Erythroblast (primary cell): ENCODE measurements around the gene CHTF18.
A peak's percentile ranks its signal among the peaks of the same experiment; 100 is the strongest.
"Not testable (repeated sequence)": the region's sequence is repeated elsewhere in the genome, so short reads cannot be mapped to it uniquely, and the experiment has no call there.

ENCODE experiments used
- DNase-seq, 2 experiments: peaks; one replicate each; lab custom pipeline; 2025; lab: John Stamatoyannopoulos, UW
- GATA1 ChIP-seq: IDR thresholded peaks from 2 replicates; pipeline ENCODE4 v1.6.1; 2011; ENCODE audit warnings: low read depth, mild to moderate bottlenecking, control low read depth, low read length, moderate library complexity
- POLR2A ChIP-seq: IDR thresholded peaks from 2 replicates; pipeline ENCODE4 v1.6.1; 2011; ENCODE audit warnings: mild to moderate bottlenecking, low read length

CHTF18 gene

DNA sequence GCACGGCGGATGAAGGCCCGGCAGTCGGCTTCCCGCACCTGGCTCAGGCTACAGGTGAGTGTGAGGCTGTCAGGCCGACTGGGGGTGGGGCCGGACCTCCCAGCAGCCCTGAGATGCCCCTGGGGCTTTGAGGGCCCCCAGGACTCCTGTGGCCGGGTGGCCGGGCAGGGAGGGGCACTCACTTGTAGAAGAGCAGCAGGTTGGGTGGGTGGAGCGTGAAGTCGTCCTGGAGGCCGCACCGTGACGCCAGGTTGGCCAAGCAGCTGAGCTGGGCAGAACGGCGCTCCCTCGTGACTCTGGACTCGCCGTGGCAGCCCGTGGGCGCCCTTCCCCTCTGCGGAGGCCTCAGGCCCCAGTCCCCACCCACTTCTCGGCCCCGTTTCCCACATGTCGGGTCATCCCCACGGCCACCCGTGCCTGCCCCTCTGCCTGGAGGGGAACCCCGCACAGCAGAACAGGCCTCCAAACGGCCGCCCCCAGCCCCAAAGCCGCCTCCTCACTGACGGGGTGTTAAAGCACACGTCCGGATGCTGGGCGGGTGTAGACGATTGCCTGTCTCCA is 13.1 kb upstream of the CHTF18 start:
- no peak for DNase-seq

DNA sequence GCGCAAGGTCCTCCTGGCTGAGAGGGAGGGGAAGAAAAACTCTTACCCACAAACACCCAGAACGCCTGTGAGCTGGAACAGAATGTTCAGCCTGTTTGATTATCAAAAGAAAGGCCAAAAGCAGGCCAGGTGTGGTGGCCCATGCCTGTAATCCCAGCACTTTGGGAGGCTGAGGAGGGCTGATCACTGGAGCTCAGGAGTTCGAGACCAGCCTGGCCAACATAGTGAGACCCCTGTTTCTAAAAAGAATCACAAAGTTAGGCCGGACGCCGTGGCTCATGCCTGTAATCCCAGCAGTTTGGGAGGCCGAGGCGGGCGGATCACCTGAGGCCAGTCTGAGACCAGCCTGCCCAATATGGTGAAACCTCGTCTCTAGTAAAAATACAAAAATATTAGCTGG is 12.1 kb upstream of the CHTF18 start:
- not testable (repeated sequence) for DNase-seq

More for the DNA sequence above, 13.1 kb upstream of the CHTF18 start:
- TF ChIP-seq POLR2A (no peak), GATA1 (no peak)

DNA sequence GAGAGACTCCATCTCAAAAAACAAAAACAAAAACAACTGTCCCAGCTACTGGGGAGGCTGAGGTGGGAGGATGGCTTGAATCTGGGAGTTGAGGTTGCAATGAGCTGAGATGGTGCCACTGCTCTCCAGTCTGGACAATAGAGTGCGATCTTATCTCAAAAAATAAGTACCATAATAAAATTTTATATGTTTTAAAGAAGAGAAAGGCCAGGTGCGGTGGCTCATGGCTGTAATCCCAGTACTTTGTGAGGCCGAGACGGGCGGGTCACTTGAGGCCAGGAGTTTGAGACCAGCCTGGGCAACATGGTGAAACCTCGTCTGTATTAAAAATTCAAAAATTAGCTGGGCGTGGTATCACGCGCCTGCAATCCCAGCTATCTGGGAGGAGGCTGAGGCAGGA is 11.6 kb upstream of the CHTF18 start:
- TF ChIP-seq GATA1 (no peak), POLR2A (no peak)
- no peak for DNase-seq

DNA sequence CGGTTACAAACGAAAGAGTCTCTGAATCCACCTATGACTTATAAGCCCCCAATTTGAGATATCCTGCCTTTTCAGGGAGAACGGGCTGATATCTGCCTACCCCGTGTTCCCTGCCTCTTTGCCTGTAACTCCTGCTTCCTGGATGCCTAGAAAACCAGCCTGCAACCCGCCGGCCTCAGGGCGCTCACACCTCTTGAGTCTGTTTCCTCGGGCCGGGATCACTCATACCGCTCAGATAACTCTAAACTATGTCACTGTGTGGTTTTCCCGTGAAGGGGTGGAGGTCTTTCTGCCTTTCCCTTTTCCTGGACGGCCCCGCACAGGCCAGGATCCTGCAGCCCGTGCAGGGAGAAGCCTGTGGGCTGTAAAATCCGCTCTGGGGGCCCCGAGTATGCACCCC is 10.6 kb upstream of the CHTF18 start:
- no peak for TF ChIP-seq POLR2A
- no peak for TF ChIP-seq GATA1
- DNase-seq: no peak

DNA sequence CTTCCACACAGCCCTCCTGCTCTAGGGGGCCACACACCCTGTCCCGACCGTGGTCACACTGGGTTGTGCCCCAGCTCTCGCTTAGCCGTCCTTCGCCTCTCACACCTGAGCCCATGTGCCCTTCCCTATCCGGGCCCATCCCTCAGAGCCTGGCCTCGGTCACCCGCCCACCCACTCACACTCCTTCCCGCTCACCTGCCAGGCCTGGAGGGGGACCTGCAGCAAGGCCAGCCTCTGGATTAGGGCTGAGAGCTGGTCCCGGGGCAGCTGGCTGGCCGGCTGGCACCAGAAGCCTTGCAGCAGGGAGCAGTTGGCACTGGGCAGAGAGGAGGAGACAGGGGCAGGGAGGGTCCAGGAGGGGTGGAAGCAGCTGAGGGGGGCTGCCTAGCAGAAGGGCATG is 10.0 kb upstream of the CHTF18 start:
- TF ChIP-seq GATA1 (no peak), POLR2A (no peak)
- DNase-seq: no peak

DNA sequence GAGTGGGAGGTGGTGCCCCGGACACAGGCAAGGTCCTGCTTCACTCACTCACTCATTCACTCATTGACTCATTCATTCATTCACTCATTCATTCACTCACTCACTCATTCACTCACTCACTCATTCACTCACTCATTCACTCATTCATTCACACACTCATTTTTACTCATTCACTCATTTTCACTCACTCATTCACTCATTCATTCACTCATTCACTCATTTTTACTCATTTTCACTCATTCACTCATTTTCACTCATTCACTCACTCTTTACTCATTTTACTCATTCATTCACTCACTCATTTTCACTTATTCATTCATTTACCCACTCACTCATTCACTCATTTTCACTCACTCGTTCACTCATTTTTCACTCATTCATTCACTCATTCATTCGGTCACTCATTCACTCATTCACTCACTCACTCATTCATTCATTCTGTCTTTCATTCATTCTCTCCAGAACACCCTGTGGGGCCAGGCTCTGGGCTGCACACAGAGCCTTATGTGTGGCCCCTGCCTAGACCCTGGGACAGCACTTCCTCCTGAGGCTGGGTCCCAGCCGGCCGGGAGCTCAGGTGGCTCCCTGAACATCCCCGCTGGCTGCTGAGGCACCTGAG is 9.4 kb upstream of the CHTF18 start:
- no peak for TF ChIP-seq GATA1
- no peak for DNase-seq

DNA sequence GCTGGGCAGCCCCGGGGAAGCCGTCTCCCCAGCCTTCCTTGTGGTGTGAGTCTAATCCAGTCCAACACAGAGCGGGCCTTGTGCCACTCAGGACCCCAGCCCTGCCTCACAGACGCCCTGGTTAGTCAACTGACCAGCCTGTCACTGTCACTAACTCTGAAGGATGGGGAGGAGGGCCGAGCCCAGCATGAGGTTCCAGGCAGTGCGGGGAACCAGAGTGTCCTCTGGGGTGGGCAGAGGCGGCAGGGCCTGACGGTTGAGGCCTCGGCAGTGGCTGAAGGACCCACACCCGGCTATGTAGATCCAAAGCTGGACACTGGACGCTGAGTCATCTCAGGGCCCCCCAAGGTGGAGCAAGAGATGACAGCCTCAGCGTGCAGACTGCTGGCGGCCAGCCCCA is 8.9 kb upstream of the CHTF18 start:
- TF ChIP-seq POLR2A: no peak
- no peak for TF ChIP-seq GATA1
- no peak for DNase-seq

DNA sequence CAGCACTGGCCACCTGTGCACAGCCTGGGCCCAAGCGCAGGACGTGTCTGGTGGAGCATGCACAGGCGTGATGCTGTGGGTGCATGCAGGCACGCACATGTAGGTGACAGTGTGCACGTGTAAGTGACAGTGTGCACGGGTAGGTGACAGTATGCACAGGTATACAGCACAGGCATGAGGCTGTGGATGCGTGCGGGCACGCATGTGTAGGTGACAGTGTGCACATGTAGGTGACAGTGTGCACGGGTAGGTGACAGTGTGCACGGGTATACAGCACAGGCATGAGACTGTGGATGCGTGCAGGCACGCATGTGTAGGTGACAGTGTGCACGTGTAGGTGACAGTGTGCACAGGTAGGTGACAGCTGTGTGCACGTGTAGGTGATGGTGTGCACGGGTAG is 8.1 kb upstream of the CHTF18 start:
- DNase-seq: no peak

DNA sequence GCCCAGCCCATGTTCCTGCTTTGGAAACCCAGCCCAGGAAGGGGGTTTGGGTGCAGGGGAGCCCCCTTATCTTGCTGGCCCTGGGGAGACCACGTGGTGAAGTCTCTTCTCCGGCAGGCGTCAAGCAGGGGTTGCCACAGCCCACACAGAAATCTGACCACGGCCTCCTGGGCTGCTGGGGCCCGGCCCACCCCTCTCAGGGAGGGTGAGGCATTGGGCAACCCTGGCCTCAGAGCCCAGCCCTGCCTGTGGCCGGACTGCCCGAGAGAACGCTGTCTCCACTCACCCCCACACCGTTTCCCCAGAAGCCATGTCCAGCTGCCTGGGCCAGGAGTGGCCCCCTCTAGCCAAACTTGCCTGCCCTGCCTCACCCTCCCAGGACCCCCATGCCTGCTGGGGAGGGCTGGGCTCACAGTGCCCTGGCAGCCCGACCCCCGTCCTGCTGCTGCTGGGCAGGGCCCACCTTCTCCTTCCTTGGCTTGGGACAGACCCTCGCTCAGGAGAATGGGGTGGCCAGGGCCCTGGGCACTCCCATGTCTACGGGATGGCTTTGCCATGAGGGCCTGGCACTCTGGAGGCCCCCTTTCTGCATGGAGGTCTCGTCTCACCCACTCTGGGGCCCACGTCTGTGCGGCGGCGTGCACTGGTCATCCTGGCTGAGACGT is 6.9 kb upstream of the CHTF18 start:
- TF ChIP-seq POLR2A: no peak
- TF ChIP-seq GATA1: no peak
- DNase-seq: no peak

More for the DNA sequence above, 8.1 kb upstream of the CHTF18 start:
- TF ChIP-seq POLR2A: no peak
- TF ChIP-seq GATA1: no peak

DNA sequence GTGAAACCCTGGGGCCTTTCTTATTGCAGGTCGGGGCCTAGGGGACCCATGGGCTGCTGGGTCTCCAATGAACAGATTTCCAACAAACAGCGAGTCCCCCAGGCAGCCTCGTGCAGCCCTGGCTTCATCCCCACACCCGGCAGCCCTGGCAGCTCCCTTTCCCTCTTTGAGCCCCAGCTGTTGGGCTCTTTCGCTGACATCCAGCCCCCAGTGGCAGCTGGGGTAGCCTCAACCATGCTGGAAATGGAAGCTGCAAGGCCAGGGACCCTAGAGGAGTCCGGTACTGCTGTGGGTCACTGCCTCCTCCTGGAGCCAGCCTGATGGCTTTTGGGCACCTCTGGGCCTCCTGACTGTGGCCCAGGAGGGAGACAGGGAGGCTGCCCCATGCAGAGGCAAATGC is 6.2 kb upstream of the CHTF18 start:
- no peak for DNase-seq
- no peak for TF ChIP-seq POLR2A
- TF ChIP-seq GATA1: no peak

DNA sequence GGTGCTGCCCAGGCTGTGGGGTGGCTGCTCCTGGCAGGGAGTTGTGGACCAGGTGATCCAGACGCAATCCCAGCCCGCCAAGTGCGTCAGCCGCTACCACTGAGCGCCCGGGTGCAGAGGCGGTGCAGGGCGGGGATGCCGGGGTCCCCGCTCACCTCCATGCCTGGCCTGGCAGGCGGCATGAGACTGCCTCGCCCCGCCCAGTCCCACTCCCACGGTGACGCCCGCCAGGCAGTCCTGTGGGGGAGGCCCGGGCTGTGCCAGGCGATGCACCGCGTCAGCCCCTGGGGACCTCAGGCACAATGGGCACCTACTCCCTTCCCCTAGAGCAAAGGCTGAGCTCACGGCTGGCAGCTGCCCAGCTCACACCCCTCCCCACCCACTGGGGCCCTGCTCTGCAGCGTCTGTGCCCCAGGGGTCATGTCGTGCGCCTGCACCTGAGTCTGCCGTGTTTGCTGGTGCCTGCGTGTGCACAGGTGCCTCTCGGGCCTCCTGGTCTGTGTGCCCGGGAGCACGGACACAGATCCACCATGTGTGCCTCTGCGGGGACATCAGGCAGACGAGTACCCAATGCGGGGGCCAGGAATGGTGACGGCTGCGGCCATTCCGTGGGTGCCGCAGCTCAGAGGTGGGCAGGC is 5.5 kb upstream of the CHTF18 start:
- no peak for DNase-seq

DNA sequence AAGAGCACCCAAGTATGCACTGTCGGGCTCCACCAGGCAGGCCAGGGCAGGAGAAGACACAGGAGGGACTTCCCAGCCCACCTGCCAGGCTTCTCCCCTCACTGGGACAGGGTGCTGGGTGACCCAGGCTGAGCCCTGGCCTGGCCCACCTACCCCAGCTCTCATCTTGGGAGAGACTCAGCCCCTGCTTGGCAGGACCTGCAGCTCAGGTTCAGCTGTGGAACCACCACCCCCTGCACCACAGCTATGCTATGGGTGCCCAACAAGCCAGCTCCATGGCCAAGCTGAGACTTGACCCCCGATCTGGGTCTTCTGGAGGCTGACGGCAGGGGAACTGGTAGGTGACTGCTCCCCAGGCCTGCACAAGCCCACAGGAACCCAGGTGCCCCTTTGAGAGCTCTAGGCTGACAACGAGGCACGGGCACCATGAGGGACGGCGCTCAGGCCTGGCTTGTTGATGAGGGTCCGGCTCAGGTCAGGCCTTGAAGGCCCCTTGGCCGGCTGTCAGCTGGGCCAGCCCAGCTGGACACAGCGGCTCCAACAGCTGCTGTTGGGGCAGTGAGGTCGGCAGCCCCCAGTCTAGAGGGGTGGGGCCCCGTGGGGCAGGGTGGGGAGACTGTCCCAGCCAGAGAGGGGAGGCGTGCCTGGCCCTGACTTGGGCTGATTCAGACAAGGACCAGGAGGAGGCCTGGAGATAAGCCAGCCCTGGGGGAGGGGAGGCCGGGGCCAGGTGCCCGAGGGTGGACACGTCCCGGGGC is 4.8 kb upstream of the CHTF18 start:
- TF ChIP-seq POLR2A: no peak
- no peak for TF ChIP-seq GATA1
- peak; percentile 56 to 75 for DNase-seq

More for the DNA sequence above, 5.5 kb upstream of the CHTF18 start:
- no peak for TF ChIP-seq POLR2A

DNA sequence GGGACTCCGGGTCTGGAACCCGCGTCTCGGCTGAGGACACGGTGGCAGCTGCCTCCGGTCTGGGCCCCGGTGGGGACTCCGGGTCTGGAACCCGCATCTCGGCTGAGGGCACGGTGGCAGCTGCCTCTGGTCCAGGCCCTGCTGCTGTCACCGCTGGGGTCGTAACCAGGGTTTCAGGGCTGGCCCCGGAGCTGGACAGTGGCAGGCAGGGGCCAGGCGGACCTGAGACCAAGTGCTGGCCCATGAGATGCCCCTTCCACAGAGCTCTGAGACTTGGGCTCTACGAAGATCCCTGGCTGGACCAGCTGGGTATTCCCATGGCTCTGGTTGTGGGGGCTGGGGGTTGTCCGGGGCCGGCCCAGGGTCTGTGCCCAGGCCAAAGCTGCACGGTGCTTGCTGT is 4.0 kb upstream of the CHTF18 start:
- no peak for TF ChIP-seq POLR2A
- TF ChIP-seq GATA1: no peak

More for the DNA sequence above, 4.0 kb upstream of the CHTF18 start:
- DNase-seq: no peak
